ENCODE measurements around the gene STXBP2. TPM values are rescaled to one million over a fixed set of nuclear protein-coding genes. Genes with fewer than 3 reads are reported as not detected.
A peak's percentile ranks its signal among the peaks of the same experiment; 100 is the strongest.

Gene STXBP2
- total and polyA plus RNA-seq, 9 of the 15 experiments (the other 6 are each of a cell fraction or from before 2014, with no cell fraction given): 2.5 to 163 (median 71.3) TPM

DNA sequence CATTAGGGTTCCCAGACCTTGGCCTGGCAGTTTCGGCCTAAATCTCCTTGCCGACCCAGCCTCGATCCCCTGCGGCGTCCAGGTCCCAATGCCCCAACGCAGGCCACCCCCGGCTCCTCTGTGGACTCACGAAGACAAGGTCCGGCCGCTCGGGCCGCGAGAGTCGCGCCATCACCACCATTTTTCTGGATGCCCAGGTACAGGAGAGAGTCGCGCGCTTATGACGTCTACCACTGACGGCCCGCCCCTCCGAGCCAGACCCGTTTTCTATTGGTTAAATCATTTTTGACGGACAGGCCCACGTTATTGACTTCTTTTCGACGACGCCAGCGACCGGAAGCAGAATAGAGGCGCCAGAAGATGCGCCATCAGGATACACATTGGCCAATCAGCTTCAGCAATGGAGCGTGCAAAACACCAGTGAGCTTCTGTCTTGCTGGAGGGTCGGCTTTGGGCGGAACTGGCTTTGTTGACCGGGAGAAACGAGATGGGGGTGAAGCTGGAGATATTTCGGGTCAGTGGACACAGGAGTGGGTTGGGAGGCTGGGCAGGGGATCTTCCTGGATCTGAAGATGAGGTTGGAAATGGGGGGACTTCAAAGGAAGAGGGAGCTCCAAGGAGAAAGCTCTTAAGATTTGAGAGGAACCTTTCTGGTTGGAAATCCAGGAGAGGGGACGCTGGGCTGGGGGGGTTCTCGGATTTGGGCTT lies 7.4 kb upstream of the STXBP2 start, which contains the start of the genes PET100 and XAB2 (continued):
- TF ChIP-seq, protein P1, sequence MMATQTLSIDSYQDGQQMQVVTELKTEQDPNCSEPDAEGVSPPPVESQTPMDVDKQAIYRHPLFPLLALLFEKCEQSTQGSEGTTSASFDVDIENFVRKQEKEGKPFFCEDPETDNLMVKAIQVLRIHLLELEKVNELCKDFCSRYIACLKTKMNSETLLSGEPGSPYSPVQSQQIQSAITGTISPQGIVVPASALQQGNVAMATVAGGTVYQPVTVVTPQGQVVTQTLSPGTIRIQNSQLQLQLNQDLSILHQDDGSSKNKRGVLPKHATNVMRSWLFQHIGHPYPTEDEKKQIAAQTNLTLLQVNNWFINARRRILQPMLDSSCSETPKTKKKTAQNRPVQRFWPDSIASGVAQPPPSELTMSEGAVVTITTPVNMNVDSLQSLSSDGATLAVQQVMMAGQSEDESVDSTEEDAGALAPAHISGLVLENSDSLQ (IDR thresholded peaks at IDR 0.05): peak; percentile 100
- TF ChIP-seq MYC (IDR thresholded peaks at IDR 0.05; ENCODE audit: low read depth, low read length) (peak; percentile 70; the same call in 1 of the 2 replicates), MYC (CRISPR knock-in tag; IDR thresholded peaks at IDR 0.05; ENCODE audit: borderline replicate concordance, low read depth) (no peak), DNMT1 (IDR thresholded peaks at IDR 0.05) (no peak), HOXB6 (CRISPR knock-in tag; IDR thresholded peaks at IDR 0.05; ENCODE audit: borderline replicate concordance) (no peak), NBN (IDR thresholded peaks at IDR 0.05; ENCODE audit: low read depth) (peak; percentile 82; the same call in 1 of the 2 replicates), SETDB1 (IDR thresholded peaks at IDR 0.05; ENCODE audit: low read length) (no peak), TAF9B (IDR thresholded peaks at IDR 0.05; ENCODE audit: partially characterized antibody) (peak; percentile 58), ZNF324 (CRISPR knock-in tag; IDR thresholded peaks at IDR 0.05) (no peak), ARNT (IDR thresholded peaks at IDR 0.05) (peak in 1 of 2 experiments; percentile 49; a peak in 1 of 4 replicates), ETV1 (tag; conservative IDR thresholded peaks at IDR 0.05; ENCODE audit: low read depth) (peak; percentile 97), ZNF436 (CRISPR knock-in tag; IDR thresholded peaks at IDR 0.05) (no peak), BRF1 (IDR thresholded peaks at IDR 0.05; ENCODE audit: borderline replicate concordance, extremely low read depth, insufficient read length) (no peak), HDAC2 (IDR thresholded peaks at IDR 0.05) (peak; percentile 76; the same call in 1 of the 2 replicates), MXI1 (IDR thresholded peaks at IDR 0.05; ENCODE audit: low read depth, low read length) (0 out of 2 replicates have a peak, but pooled peaks have one; percentile 13), GABPB1 (CRISPR knock-in tag; IDR thresholded peaks at IDR 0.05) (peak; percentile 90), KLF16 (IDR thresholded peaks at IDR 0.05) (no peak)
- TF ChIP-seq, protein P2, sequence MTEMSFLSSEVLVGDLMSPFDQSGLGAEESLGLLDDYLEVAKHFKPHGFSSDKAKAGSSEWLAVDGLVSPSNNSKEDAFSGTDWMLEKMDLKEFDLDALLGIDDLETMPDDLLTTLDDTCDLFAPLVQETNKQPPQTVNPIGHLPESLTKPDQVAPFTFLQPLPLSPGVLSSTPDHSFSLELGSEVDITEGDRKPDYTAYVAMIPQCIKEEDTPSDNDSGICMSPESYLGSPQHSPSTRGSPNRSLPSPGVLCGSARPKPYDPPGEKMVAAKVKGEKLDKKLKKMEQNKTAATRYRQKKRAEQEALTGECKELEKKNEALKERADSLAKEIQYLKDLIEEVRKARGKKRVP (CRISPR knock-in tag; IDR thresholded peaks at IDR 0.05): no peak
- TF ChIP-seq, protein P3, sequence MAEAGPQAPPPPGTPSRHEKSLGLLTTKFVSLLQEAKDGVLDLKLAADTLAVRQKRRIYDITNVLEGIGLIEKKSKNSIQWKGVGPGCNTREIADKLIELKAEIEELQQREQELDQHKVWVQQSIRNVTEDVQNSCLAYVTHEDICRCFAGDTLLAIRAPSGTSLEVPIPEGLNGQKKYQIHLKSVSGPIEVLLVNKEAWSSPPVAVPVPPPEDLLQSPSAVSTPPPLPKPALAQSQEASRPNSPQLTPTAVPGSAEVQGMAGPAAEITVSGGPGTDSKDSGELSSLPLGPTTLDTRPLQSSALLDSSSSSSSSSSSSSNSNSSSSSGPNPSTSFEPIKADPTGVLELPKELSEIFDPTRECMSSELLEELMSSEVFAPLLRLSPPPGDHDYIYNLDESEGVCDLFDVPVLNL (CRISPR knock-in tag; IDR thresholded peaks at IDR 0.05; ENCODE audit: low read depth): no peak
- TF ChIP-seq, protein P4, sequence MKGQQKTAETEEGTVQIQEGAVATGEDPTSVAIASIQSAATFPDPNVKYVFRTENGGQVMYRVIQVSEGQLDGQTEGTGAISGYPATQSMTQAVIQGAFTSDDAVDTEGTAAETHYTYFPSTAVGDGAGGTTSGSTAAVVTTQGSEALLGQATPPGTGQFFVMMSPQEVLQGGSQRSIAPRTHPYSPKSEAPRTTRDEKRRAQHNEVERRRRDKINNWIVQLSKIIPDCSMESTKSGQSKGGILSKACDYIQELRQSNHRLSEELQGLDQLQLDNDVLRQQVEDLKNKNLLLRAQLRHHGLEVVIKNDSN (CRISPR knock-in tag; IDR thresholded peaks at IDR 0.05): no peak
- TF ChIP-seq, protein P5, sequence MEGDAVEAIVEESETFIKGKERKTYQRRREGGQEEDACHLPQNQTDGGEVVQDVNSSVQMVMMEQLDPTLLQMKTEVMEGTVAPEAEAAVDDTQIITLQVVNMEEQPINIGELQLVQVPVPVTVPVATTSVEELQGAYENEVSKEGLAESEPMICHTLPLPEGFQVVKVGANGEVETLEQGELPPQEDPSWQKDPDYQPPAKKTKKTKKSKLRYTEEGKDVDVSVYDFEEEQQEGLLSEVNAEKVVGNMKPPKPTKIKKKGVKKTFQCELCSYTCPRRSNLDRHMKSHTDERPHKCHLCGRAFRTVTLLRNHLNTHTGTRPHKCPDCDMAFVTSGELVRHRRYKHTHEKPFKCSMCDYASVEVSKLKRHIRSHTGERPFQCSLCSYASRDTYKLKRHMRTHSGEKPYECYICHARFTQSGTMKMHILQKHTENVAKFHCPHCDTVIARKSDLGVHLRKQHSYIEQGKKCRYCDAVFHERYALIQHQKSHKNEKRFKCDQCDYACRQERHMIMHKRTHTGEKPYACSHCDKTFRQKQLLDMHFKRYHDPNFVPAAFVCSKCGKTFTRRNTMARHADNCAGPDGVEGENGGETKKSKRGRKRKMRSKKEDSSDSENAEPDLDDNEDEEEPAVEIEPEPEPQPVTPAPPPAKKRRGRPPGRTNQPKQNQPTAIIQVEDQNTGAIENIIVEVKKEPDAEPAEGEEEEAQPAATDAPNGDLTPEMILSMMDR (IDR thresholded peaks at IDR 0.05 in 2 of 3, conservative IDR thresholded peaks at IDR 0.05 in 1 of 3; ENCODE audit: insufficient read depth in 2 of 3, low read depth in 1 of 3, low read length in 3 of 3): no peak
- TF ChIP-seq, protein P6, sequence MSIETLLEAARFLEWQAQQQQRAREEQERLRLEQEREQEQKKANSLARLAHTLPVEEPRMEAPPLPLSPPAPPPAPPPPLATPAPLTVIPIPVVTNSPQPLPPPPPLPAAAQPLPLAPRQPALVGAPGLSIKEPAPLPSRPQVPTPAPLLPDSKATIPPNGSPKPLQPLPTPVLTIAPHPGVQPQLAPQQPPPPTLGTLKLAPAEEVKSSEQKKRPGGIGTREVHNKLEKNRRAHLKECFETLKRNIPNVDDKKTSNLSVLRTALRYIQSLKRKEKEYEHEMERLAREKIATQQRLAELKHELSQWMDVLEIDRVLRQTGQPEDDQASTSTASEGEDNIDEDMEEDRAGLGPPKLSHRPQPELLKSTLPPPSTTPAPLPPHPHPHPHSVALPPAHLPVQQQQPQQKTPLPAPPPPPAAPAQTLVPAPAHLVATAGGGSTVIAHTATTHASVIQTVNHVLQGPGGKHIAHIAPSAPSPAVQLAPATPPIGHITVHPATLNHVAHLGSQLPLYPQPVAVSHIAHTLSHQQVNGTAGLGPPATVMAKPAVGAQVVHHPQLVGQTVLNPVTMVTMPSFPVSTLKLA (conservative IDR thresholded peaks at IDR 0.05): peak; percentile 88 to 96
